Measurements from ENCODE around the gene TAS2R60.
"Not testable (repeated sequence)": the region's sequence is repeated elsewhere in the genome, so short reads cannot be mapped to it uniquely, and the experiment has no call there.

Gene TAS2R60

DNA sequence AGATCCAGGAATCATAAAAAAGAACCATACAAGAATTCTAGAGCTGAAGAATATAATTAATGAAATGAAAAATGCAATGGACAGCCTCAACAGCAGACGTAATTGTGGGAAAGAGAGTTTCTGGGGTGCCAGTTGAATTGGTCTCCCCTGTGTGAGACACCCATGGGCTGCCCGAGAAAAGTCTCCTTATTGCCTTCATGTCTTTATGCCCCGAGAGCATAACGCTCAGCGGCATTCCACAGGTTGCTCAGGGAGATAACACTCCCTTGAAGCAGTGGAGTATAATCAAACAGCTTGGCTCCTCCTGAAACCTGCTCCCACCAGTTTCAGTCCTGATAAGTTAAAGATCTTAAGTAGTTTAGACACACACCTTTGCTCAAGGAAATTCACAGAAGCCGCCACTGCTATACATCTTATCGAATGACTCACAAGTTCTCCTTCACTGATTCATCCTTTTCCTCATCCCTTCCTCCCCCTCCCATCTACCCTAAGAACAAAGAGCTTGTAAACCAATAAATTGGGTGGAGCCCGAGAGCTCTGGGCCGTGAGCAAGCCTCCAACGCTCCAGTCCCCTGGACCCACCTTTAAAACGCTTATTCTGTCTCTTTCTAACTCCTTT is 28.9 kb downstream of the TAS2R60 start:
- not testable (repeated sequence) for FAIRE-seq; DNase-seq (ENCODE audit: low spot score)

DNA sequence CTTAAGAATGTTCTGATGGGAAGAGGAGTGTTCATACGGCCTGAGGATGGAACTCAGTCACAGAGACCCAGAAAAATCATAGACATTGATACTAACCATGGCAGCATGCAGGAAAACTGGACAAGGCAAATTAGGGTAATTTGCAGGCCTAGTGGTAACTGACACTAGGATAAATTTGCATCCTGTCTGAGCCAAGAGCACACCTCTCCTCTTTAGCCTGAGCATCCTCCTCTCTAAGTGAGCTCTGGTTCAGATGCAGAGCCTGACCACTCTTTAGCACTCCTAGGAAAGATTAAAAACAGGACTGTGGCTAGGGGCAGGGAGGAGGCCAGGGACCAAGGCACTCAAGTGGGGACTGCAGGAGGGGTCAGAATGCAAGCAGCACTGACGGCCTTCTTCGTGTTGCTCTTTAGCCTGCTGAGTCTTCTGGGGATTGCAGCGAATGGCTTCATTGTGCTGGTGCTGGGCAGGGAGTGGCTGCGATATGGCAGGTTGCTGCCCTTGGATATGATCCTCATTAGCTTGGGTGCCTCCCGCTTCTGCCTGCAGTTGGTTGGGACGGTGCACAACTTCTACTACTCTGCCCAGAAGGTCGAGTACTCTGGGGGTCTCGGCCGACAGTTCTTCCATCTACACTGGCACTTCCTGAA is 34.4 kb downstream of the TAS2R60 start, which contains the start of gene TAS2R41:
TAS2R41 (plus strand) TSS at position 373 of the 650 bp plus-strand sequence; CDS start at position 373, 0 bp downstream.
- no peak for FAIRE-seq

DNA sequence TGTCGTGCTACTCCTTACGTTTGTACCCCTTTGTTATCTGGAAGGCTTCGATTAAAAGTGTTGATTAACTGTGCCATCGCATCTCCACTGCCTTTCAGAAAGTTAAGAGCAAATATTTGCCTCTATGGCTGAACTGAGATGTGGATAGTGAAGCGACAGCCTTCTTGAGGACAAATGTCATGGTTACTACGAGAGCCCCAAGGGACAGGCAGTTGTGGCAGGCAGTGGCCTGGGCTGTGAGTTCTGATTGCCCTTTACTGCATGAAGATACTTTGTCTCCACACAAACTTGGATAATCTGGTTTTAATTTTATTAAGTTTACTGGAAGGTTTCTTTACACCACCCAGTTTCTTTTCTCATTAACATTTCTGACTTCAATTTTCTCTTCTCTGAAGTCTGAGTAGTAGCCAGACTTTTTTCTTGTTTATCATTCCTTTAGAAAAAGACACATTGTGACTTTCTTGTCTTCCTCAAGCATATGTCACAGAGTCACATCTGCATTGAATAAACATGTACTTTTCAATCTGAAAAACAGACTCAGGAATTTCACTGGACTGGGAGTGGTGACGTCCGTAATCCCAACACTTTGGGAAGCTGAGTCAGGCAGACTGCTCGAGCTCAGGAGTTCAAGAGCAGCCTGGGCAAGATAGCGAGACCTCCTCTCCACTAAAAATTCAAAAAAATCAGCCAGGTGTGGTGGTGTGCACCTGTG is 36.0 kb downstream of the TAS2R60 start:
- FAIRE-seq, result no peak
- no peak for DNase-seq (ENCODE audit: low spot score)

More for the DNA sequence above, 34.4 kb downstream of the TAS2R60 start, which contains the start of gene TAS2R41:
- no peak for DNase-seq (ENCODE audit: low spot score)

DNA sequence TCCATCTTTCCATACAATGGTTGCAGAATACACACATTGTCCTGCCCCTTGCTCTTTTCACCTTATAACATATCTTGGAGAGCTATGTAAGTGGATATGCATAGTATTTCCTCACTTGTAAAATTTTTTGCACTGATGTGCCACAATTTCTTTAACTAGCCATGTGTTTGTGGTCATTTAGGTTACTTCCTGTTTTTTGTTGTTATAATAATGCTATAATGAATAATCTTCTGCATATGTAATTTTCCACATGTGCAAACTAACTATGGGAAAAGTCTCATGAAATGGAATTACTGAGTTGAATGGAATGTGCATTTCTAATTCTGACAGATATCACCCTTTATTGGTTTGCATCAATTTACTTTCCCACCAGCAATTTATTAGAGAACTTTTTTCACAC is 37.2 kb downstream of the TAS2R60 start:
- no peak for FAIRE-seq

DNA sequence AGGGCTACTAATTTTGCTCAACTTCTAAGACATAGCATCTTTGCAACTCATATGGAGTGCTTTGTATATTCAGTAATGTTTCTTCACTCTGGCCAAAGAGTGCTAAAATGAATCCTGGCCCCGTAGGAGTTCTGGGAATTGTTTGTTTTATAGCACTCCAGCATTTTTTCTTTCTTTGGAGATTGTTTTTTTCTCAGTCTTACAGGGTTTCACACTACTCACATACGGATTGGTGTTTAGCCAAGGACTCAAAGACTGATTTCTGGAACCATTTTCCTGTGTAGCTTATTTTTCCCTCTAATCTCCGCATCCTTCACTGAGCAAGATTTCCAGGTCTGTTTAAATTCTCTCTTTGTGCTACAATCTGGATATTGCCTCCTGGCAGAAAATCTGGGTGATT is 40.9 kb downstream of the TAS2R60 start:
- DNase-seq (ENCODE audit: low spot score) (no peak), FAIRE-seq (no peak)

More for the DNA sequence above, 37.2 kb downstream of the TAS2R60 start:
- DNase-seq (ENCODE audit: low spot score), result no peak

DNA sequence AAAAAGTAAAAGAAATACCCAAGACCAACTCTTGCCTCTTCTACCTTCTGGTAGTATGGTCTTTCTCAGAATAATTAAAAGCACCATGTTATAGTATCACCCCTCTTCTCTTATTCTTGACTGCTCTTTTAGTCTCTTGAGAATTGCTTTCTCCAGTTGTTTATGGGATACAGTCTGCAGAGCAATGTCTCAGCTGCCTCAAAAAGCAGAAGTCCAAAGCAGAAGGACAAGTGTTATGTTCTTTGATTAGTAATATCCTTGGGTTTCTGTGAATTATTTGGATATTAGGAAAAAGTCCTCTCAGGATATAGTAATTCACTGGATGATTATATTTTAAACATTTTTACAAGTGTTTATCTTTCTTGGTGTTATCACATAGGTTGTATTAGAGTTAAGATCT is 41.8 kb downstream of the TAS2R60 start:
- FAIRE-seq, result no peak

DNA sequence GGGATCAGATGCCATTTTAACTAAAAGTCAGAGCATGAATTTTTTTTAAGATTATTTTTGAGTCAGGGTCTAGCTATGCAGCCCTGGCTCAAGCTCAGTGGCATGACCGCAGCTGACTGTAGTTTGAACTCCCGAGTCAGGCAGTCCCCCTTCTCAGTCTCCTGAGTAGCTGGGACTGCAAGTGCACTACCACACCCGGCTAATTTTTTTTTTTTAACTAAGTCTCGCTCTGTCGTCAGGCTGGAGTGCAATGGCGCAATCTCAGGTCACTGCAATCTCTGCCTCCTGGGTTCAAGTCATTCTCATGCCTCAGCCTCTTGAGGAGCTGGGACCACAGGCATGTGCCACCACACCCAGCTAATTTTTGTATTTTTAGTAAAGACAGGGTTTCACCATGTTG is 42.2 kb downstream of the TAS2R60 start:
- FAIRE-seq (no peak), DNase-seq (ENCODE audit: low spot score) (no peak)

More for the DNA sequence above, 41.8 kb downstream of the TAS2R60 start:
- no peak for DNase-seq (ENCODE audit: low spot score)

DNA sequence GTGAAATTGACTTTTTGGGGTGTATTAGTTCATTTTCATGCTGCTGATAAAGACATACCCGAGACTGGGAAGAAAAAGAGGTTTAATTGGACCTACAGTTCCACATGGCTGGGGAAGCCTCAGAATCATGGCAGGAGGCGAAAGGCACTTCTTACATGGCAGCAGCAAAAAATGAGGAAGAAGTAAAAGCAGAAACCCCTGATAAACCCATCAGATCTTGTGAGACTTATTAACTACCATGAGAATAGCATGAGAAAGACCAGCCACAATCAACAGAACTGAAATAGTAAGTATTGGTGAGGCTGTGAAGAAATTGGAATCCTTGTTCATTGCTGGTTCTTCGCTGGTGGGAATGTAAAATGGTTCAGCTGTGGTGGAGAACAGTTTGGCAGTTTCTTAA is 43.0 kb downstream of the TAS2R60 start:
- not testable (repeated sequence) for DNase-seq (ENCODE audit: low spot score); FAIRE-seq

DNA sequence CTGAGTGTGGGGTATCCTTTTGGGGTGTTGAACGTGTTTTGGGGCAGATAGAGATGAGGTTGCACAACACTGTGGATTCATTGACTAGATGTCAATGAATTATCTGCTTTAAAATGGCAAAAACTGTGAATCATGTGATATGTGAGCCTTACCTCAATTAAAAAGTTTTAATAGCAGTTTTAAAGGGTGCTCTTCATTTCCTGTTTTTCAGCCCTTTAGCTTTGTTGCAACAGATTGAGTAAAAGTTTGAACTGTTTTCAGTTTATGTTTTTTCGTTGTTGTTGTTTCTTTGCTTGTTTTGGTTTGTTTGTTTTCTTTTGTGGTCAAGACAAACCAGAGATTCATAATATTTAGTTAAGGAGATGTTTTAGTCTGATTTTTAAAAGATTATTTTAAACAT is 43.8 kb downstream of the TAS2R60 start:
- FAIRE-seq (no peak), DNase-seq (ENCODE audit: low spot score) (no peak)

DNA sequence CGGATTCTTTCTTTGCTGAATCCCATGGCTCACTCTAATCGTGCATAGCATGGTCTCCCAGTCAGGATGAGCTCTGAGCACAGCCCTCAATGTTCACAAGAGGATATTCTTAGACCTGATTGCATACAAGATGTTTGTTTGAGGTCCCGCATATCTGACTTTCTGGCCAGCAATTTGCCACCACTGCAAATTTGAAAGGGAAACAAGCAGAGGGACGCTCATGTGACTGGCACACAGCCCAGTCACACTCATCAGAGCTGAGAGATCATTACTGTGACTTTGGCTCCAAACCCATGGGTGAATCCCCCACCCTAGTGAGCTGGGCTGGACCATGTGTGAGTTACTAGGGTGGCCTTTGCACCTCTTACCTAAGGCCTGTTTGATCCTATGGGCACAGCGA is 44.3 kb downstream of the TAS2R60 start:
- DNase-seq (ENCODE audit: low spot score) (no peak), FAIRE-seq (no peak)

DNA sequence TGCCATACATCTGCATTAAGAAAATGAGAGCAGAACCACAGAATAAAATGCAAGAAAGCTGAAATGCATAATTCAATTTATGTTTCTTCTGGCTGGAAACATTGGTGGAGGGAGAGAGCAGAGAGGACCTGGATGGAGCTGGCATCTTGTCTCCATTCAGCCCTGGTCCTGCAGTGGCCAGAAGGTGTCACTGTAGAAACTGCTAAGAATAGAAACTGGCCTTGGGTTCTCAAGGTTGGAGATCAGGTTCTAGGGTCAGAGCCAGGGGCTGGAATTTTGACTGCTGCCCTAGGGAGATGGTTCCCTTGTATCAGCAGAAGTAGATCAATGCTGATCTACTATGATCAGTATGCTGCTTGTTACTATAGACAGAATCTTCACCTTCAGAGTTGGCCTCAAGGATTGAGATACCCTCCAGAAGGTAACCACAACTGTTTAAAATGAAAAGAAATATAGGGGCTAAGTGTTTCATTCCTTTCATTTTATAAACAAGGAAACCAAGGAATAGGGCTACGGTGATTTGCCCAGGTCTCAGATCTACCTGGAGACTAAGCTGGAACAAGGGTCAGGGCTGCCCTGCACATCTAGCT is 47.6 kb downstream of the TAS2R60 start:
- DNase-seq (ENCODE audit: low spot score) (no peak), FAIRE-seq (no peak)

DNA sequence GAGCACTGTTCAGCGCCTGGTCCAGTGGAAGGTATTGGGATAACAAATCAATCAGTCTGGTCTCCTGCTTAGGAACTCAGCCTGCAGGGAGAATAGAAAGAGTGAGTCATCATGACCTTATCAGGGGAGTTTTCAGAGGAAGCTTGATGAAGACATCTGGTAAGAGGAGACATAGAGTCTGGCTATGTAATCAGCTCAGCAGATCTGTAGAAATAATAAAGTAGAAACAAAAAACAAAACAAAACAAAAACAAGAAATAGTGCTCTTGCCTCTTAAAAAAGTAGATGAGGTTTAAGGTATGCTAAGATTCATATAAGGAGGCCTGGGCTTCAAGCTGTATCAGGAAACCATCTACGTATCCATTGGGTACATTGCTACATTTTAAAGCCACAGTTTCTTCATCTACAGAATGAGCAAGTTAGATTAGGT is 48.8 kb downstream of the TAS2R60 start:
- DNase-seq (ENCODE audit: low spot score) (no peak), FAIRE-seq (no peak)

DNA sequence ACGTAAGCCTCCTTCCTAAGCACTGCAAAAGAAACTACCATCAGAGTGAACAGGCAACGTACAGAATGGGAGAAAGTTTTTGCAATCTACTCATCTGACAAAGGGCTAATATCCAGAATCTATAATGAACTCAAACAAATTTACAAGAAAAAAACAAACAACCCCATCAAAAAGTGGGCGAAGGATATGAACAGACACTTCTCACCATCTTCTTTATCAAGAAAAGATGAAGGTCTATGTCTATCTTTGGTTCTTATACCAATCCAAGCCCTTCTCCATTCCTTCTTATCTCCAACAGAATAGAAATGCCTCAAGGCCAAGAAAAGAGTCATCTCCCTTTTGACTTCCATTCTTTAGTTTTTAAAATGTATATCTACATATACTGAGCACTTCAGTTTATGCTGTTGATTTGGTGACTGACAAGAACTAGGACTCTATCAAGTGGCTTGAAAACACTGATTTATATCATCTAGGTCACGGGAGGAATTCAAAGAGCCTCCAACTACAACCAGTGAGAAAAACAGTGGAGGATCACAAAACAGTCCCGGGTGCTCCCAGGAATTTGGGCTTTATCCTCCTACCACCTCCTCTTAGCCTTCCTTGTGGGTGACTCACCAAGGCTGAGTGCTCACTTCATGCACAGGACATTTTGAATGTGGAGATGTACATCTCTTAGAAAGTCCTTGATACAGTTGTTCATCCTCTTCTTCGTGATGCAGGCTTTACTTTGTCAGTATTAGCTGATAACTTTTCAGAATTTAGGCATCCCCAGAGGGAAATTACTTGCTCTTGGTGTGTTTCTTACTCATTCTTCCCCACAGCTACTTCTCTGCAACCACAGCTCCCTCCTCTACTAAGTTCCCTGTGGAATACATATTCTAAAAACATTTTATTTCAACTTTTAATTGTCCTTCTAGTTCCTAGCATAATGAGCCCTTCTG is 49.8 kb downstream of the TAS2R60 start:
- DNase-seq (ENCODE audit: low spot score) (no peak), FAIRE-seq (no peak)

DNA sequence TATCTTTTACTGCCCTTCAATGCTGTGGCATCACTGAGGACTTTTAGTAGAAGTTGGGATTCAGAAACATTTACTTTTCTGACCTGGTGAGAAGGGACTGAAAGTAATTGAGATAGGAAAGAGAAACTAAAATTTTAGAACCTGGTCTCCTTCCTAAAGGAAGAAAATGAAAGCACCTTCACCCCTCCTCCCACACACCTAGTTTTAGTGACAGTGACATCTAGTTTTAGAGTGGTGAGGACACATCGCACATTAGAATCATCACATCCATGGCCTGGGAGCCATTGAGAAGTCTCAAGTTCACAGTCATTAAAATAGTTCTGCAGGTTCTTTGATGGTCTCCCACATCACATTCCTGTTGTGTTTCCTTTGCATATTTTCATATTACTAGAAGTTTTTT is 50.5 kb downstream of the TAS2R60 start:
- no peak for DNase-seq (ENCODE audit: low spot score)

More for the DNA sequence above, 50.5 kb downstream of the TAS2R60 start:
- no peak for FAIRE-seq

Data from RCC 7860 (cell line).